ENCODE data around the gene CSKMT. TPM values are rescaled to one million over a fixed set of nuclear protein-coding genes. Genes with fewer than 3 reads are reported as not detected.
"Not testable (repeated sequence)": the region's sequence is repeated elsewhere in the genome, so short reads cannot be mapped to it uniquely, and the experiment has no call there.

The CSKMT gene
- total RNA-seq, 1 donor from 2014 or later, result 3.2 TPM

DNA sequence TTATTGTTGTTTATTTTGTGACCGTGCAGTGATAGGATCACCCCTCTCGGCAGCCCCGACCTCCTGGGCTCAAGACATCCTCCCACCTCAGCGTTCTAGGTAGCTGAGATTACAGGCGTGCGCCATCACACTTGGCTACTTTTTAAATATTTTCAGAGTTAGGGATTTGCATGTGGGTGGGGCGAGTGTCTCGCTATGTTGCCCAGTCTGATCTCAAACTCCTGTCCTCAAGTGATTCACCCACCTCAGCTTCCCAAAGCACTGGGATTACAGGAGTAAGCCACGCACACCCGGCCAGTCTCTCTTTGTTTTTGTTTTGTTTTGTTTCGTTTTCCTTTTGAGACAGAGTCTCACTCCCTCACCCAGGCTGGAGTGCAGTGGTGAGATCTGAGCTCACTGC lies 10.8 kb upstream of the CSKMT start:
- no peak for DNase-seq (ENCODE audit: low read depth)

DNA sequence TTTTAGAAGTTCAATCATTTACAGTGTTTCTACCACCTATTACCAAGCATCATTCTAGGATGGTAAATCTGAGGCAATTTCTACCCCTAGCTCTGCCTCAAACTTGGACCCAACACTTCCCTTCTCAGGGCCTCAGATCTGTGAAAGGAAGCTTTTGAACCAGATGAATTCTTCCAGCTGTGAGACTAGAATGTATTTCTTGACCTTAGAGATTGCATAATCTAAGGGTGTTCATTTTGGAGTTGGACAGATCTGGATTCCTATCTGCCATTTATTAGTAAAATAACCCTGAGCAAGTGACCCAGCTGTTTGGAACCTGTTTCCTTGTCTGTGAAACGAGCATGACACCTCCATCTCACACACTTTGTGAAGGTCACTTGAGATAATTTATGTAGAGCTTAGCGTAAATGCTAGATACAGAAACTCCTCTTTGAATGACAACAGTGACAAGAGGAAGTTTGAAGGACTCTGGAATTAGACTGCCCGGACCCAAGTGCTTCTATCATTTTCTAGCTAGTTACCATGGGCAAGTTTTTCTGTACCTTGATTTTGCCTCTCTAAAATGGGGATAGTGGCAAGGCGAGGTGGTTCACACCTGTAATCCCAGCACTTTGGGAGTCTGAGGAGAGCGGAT lies 8.2 kb upstream of the CSKMT start:
- DNase-seq (ENCODE audit: low read depth), result no peak

DNA sequence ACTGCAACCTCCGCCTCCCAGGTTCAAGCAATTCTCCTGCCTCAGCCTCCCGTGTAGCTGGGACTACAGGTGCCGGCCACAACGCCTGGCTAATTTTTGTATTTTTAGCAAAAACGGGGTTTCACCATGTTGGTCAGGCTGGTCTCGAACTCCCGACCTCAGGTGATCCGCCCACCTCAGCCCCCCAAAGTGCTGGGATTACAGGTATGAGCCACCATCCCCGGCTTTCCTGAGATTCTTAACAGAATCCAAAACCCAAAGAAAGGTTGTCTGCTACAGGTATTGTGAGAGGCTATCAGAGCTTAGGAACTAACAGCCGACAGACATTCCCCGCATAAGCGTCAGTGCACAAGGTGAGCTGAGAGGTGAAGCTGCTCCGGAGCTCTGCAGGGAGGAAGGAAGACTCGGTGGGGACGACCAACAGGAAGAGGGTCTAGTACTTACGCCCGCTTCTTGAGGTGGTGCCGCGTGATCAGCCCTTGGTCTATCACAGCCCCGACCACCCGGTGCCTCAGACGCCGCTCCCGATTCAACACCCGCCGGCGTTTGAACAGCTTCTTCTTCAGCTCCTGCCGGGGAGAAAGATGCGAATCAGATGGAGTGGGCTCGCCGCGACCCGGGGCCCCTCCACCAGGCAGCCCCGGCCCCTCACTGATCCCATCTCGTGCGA lies 572 bp upstream of the CSKMT start:
- DNase-seq (ENCODE audit: low read depth), result no peak

DNA sequence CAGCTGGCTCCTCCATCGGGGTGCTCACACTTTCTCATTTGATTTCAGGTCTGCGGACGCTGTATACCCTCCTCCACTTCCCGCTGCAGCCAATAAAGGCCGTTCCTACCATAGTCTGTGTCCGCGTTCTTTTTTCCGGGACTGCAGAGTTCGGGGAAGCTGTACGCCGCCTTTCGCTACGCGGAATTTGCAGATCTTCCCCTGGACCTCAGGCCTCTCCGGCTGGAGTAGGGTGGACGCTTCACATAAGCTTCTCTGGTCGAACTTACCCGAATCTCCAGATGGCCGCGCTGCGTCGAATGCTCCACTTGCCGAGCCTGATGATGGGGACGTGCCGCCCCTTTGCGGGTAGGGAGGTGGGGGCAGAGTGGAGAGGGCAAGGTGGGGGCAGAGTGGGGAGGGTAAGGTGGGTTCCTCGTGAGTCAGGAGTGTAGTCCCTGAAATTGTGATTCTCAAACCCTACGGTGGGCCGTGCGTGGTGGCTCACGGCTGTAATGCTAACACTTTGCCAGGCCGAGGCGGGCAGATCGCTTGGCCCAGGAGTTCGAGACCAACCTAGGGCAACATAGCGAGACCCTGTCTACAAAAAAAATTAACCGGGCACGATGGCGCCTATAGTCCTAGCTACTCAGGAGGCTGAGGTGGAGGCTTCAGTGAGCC lies 617 bp downstream of the CSKMT start:
- DNase-seq (ENCODE audit: low read depth), result peak; percentile 70

DNA sequence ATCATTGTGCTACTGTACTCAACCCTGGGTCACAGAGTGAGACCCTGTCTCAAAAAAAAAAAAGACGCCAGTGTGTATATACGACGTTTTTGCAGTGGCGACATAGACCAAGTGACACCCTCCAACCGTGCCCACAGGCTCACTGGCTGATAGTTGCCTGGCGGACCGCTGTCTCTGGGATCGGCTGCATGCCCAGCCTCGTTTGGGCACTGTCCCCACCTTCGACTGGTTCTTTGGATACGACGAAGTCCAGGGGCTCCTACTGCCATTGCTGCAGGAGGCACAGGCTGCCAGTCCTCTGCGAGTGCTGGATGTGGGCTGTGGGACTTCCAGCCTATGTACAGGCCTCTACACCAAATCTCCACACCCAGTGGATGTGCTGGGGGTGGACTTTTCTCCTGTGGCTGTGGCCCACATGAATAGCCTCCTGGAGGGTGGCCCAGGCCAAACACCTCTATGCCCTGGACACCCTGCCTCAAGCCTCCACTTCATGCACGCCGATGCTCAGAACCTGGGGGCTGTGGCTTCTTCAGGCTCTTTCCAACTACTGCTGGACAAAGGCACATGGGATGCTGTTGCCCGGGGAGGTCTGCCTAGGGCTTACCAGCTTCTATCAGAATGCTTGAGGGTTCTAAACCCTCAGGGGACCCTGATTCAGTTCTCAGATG lies 1.3 kb downstream of the CSKMT start:
- no peak for DNase-seq (ENCODE audit: low read depth)

DNA sequence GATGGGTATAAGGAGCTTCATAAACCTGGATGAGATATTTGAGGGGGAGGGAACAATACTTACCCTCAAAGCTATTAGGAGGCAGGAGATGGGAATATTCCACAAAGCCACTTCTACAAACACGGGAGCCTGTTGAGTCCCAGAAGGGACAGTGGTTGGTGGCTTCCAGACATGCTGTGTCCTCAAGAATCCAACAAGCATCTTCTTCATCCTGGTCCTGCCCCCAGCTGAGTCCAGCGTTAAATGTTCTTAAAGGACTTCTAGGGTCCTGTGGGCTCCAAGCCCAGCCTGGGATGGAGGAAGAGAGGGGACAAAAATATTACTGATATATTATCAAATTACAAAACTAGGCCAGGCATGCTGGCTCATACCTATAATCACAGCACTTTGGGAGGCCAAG lies 2.3 kb downstream of the CSKMT start:
- no peak for DNase-seq (ENCODE audit: low read depth)

DNA sequence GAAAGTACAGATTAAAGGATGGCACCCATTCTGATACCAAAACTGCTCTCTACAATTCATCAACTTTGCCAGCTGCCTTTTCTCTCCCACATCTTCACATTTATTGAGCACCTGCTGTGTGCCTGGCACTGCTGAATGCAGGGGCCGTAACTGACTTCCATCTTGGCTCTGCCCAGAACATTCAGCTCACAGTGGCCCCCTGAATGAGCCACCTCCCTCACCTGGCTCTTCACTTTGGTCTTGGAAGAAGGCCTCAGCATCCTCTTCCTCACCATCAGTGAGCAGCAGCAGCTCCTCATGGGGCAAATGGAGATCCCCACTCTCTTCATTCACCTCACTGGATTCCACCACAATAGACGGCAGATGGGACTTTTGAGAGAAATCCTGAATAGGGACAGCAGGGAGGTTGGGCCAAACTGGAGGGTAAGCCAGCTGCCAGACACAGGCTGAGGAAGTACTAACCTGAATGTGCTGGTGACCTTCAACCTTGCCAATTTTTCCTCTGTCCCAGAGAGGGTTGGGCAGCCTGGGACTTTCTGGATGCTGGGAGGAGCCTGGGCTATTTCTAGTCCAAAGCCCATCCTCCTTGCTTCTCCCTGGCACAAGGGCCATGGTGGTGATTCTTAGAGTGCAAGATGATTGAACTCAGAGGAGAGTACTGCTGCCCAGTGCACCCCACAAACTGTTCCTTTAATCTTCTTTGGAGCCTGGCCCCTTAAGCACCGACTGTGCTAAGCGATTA lies 4.5 kb downstream of the CSKMT start:
- DNase-seq (ENCODE audit: low read depth), result no peak

DNA sequence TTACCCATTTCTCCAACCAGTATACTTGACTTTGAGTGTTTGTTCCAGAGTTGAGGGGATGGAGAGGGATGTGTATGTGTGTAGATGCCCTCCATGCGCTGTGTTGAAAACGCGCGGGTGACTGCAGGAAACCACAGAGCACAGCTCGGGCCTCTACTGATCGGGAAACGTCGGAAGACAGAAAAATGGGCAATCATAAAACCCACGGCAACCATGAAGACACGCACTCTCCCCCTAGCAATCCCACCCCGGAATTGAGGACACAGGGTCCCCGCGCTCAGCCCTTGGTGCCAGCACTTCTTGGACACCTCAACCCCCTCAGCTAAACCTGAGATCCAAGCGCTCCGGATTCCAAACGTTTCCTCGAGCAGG lies 6.1 kb downstream of the CSKMT start:
- DNase-seq (ENCODE audit: low read depth), result no peak

DNA sequence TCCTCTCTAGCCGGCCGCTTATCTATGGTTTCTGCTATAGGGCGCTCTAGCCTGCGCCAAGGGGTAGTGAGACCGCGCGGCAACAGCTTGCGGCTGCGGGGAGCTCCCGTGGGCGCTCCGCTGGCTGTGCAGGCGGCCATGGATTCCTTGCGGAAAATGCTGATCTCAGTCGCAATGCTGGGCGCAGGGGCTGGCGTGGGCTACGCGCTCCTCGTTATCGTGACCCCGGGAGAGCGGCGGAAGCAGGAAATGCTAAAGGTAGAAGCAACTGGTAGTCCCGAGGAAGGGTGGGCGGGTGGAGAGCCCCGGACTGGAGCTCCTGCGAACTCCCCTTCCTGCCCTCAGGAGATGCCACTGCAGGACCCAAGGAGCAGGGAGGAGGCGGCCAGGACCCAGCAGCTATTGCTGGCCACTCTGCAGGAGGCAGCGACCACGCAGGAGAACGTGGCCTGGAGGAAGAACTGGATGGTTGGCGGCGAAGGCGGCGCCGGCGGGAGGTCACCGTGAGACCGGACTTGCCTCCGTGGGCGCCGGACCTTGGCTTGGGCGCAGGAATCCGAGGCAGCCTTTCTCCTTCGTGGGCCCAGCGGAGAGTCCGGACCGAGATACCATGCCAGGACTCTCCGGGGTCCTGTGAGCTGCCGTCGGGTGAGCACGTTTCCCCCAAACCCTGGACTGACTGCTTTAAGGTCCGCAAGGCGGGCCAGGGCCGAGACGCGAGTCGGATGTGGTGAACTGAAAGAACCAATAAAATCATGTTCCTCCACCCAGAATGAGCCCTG lies 6.7 kb downstream of the CSKMT start, which contains the start of the genes LBHD1 and UQCC3:
TSS of gene LBHD1 (minus strand) at position 660 of the 782 bp plus-strand sequence. CDS start 2,236 bp downstream, outside the sequence.
TSS of gene UQCC3 (plus strand) at position 66 of the 782 bp plus-strand sequence. CDS start at position 139, 73 bp downstream.
- DNase-seq (ENCODE audit: low read depth), result peak; percentile 91

DNA sequence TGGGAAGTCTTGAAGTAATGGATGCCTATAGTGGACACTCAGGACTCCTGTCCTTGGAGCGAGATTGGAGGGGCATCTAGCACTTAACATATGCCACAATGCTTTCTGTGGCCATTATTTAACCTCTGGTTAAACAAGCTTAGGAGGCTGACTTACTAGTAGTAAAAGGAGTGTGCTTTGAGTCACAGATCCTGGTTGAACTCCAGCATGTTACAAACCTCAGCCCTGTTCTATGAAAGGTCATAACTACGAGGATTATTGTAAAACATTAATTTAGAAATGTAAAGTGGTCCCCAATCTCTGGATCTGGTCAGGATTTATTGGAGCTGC lies 8.0 kb downstream of the CSKMT start:
- DNase-seq (ENCODE audit: low read depth), result no peak

DNA sequence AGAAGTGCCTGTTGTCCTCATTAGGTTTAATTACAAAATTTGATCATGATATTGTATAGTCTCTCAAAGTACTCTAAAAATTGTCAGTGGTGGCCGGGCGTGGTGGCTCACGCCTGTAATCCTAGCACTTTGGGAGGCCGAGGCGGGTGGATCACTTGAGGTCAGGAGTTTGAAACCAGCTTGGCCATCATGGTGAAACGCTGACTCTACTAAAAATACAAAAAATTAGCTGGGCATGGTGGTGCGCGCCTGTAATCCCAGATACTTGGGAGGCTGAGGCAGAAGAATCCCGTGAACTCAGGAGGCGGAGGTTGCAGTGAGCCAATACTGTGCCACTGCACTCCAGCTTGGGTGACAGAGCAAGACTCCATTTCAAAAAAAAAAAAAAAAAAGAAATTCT lies 10.3 kb downstream of the CSKMT start:
- not testable (repeated sequence) for DNase-seq (ENCODE audit: low read depth)

DNA sequence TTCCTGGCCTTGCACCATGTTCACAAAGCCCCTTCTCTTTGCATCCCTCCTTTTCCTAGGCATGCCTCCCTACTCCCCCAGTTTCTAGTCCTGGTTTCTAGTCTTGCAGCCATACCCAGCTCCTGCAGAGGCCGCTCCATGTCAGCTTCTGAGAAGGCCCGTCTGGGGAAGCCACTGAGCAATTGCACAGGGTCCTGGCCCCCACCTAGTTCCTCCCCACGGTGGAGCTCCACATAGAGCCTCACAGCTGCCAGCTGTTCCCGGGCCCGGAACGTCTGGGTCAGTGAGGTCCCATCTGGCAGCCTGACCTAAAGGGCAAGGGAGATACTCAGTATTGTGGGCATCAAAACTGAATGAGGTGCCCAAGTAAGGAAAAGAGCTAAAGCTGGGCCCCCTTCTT lies 11.6 kb downstream of the CSKMT start:
- no peak for DNase-seq (ENCODE audit: low read depth)

DNA sequence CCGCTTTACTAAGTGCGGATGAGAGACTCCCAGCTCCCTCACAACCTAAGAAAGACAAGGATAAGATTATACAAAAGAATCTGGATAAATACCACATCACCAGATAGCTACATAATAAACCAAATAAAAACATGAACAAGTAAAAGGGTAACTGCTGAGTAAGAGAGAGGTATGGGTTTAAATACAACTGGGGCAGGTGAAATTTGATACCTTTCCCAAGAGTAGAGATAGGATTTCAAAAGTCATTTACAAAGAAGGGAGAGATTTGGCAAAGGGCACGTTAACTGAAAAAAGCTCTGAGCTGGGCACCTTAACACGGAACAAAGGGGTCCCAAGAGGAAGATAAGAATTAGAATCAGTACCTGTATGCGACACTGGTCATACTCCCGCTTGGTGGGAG lies 12.0 kb downstream of the CSKMT start:
- DNase-seq (ENCODE audit: low read depth), result no peak

DNA sequence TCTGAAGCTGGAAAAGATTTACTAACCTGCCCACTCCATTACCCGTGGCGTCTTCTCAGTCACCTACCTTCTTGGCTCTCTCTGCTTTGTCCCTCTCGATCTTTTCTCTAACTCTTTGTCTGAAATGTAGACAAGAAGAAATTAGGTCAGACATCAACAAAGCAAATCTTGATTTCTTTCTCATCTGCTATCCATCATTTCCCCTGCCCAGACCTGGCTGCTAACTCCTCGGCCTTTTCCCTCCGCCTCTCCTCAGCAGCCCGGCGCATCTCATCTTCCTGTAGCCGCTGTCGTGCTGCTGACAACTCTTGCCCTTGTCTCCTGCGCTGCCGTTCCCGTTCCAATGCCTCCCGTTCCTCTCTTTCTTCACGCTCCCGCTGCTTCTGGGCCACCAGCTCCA lies 12.6 kb downstream of the CSKMT start:
- DNase-seq (ENCODE audit: low read depth), result no peak

DNA sequence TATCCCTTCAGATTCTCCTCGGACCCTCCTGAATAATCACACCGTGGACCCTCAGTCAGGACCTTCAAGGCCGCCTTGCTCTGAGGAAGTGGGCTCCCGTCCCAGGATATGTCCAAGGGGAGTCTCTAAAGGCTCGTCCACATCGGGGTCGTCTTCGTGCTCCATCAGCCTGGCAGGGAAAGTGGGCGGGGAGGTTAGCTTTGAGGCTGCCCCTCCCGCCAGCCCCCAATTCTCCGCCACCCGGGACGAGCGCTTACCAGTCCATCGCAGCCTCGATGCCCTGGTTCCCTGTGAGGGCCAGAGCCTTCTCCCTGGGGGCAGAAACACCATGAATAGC lies 13.3 kb downstream of the CSKMT start:
- DNase-seq (ENCODE audit: low read depth), result no peak

DNA sequence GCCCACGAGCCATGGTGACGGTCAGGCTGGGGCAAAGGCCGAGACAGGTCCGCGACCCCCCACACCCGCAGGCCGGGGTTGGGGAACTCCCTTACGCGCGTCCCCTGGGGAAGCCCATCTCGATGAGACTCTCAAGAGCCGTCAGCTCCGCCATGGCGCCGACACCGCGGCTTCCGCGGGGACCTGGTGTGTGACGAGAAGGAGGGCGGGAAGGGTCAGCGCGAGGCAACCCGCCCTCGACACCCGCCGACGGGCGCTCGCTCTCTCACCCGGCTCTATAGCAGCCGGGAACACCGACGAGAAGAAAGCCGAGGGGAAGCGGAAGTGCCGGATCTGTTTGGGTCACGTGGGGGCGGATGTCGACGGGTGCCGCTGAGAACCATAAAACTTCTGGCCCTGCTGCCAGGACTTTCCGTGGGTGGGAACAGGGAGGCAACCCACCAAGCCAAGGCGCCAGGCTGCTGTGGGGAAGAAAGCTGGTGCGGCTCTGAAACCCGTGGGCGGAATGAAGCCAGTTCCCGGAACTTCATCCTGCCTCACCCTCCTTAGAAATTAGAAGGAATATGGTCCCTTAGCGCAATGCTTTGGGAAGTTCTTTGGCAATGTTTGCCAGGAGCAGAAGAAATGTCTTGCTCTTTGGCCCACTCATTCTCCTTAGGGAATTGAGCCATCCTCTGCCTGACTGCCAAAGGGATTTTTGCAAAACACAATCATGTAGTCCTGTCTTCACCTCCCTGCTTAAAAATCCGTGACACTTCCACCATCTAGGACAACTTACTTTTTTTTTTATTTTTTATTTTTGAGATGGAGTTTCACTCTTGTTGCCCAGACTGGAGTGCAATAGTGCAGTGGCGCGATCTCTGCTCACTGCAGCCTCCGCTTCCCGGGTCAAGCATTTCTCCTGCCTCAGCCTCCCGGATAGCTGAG lies 13.9 kb downstream of the CSKMT start, which contains the start of gene UBXN1:
TSS of gene UBXN1 (minus strand) at position 304 of the 927 bp plus-strand sequence. CDS start at position 154, 150 bp downstream.
- DNase-seq (ENCODE audit: low read depth), result peak; percentile 92

DNA sequence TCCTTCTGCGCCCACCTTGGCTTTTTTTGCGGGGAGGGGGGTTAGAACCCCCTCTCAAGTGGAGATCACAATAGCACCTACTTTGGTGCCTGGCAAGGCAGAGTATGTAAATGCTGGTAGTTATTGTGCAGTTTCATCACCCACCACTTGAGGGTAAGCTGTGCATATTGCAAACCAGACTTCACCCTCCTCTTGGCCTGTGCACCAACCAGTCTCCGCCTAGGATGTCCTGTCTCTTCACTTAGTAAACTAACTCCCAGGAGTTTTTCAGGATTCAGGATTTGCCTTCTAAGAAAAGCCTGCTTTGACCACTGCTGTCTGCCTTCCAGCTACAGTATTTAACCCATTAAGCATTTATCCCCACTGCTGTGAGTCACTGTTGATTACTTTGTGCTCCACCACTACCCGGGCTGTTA lies 15.7 kb downstream of the CSKMT start:
- peak; percentile 82 for DNase-seq (ENCODE audit: low read depth)

DNA sequence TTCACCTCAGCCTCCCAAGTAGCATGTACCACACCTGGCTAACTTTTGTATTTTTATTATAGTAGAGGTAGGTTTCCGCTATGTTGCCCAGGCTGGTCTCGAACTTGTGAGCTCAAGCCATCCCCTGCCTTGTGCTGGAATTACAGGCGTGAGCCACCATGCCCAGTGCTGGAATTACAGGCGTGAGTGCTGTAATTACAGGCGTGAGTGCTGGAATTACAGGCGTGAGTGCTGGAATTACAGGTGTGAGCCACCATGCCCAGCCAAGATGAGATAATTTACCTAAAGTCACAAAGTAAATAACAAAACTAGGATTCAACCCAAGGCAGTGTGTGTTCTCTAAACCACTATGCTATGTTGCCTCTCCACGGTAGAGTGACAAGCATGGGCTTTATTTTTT lies 17.4 kb downstream of the CSKMT start:
- no peak for DNase-seq (ENCODE audit: low read depth)

Measured in myocyte (in vitro differentiated cells).